Muscle of back (tissue), 11 donors: ENCODE data around the gene IL1RAPL1. TPM values are rescaled to one million over a fixed set of nuclear protein-coding genes. Genes with fewer than 3 reads are reported as not detected.
"Not testable (repeated sequence)": the region's sequence is repeated elsewhere in the genome, so short reads cannot be mapped to it uniquely, and the experiment has no call there.

Experiments
- DNase-seq, 3 donors: peaks; one replicate each; pipeline versions ENCODE4 v3.0.0 to v3.0.0-alpha.2; 2013
- polyA plus RNA-seq, 10 donors: library from polyadenylated mRNA; unstranded; fragments of 120-200 nt; gene quantifications; one replicate each; pipeline ENCODE4 v1.2.1, GENCODE V29; 2013; ENCODE audit not compliant: insufficient read length in 10 of 10

IL1RAPL1 gene
- polyA plus RNA-seq, 10 donors, result 0.65 to 1.5 (median 0.98) TPM

DNA sequence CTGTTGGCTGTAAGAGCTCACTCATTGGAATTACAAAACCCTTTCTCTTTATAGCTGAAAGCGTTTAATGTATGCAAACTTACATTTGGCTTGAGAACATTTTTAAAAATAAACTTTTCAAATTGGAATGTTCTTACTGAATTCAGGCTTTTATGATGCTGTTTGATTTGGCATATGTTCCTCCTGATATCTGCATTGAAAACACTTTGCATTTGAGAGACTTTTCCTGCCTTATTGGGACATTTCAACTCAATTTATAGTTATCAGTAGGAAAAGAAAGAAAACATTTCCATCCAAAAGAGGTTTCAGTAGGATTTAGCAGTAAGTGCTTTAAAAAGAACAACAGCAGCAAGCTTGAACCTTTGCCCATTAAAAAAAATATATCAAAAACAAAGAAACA is 520.0 kb downstream of the IL1RAPL1 start:
- peak in 1 of 3 donors; percentile 6 for DNase-seq

DNA sequence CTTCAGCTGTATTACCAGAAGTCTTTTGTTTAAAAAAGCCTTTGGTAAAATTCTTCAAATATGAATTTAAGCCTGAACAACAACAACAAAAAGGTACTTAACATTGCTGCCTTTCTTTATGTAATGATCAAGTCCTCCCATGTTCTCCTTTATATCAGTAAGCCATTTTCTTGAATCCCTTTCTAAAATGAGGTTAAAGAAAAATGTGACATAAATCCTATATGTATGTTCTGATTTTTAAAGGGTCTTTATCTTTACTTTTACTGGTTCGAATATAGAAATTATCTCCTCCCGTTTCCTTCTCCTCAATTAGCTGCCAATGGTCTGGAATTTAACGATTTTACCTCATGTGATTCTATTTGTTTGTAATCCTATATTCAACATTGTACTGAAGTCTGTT is 522.8 kb downstream of the IL1RAPL1 start:
- no peak for DNase-seq

DNA sequence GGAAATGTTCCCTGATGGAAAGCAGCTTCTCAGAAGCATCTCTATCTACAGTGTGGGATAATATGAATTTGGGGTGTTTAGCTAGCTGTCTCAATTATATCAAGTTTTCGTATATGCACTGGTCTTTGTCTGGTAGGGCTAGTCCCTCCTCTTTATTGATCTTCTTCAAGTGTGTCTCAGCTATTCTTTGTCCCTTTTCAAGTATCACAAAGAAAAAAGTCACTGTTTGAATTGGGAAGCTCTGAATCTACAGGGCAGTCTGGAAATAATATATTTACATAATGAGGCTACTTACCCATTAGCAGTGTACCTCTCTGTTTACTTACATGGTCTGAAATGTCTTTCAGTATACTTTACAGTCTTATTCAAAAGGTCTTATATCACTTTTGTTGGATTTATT is 526.0 kb downstream of the IL1RAPL1 start:
- no peak for DNase-seq

DNA sequence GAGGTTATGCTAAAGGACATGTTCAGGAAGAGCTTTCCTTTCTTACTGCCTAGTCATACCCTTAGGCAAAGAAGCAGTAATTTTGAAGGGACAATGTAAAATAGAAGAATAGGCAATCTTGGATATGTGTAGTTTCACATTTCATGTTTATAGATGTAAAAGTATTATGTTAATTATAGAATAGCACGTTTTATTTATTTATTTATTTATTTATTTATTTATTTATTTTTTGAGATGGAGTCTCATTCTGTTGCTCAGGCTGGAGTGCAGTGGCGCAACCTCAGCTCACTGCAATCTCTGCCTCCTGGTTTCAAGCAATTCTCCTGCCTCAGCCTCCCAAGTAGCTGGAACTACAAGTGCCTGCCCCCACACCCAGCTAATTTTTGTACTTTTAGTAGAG is 535.6 kb downstream of the IL1RAPL1 start:
- DNase-seq, result not testable (repeated sequence)

DNA sequence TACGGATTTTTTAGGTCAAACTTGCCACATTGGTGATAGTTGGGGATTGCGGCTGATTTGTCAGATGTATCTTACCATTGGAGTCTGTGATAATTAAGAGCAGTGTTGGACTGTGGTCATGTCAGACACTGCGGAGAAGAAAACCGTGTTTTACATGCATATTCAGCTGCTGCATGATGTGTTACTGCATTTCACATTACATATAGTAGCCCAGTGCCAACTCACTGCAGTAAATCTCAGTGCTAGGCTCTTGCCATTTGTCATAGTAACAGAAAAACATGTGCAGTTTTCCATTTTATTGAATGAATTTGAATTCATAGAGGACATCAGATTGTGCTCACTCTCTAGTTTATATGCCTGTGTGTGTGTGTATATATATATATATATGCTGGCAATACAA is 543.7 kb downstream of the IL1RAPL1 start:
- no peak for DNase-seq

DNA sequence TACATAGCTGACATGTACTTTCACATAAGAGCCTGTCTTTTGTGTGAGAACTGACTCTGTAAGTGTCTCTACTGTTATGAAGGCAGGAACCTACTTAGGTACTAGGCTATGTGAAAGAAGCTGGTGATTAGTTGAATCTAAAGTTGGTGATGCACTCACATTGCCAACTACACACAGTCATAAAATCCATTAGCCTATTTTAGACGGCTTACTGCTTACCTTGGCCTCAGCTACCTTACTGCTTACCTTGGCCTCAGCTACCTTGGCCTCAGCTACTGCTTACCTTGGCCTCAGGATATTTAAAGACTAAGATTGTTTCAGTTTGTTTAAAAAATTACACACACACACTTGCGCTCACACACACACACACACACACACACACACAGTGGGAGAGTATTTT is 549.7 kb downstream of the IL1RAPL1 start:
- no peak for DNase-seq

DNA sequence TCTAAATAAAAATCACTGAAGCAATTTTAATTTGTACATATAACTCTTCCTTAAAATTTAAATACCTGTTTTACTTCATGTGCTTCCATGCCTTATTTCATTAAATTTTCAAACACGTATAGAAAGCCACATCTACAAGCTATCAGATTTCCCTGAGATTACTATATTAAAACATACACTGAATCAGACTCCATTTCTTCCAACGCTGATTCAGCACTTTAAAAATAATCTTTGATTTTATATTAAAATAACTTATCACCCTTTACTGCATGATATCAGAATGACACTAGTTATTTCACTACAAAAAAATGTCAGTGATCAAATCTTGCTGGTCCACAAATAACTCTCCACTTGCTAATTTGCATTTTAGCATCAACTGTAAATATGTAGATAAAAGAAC is 550.8 kb downstream of the IL1RAPL1 start:
- no peak for DNase-seq

DNA sequence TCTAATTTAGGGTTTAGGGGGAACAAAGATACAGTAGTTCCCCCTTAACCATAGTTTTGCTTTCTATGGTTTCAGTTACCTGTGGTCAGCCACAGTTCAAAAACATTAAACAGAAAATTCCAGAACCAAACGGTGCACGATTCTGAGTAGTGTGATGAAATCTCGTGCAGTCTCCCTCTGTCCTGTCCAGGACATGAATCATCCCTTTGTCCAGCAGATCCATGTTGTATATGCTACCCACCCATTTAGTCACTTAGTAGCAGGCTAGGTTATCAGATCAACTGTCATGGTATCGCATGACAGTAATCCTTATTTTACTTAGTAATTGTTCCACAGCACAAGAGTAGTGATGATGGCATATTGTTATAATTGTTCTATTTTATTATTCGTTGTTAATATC is 556.1 kb downstream of the IL1RAPL1 start:
- no peak for DNase-seq

DNA sequence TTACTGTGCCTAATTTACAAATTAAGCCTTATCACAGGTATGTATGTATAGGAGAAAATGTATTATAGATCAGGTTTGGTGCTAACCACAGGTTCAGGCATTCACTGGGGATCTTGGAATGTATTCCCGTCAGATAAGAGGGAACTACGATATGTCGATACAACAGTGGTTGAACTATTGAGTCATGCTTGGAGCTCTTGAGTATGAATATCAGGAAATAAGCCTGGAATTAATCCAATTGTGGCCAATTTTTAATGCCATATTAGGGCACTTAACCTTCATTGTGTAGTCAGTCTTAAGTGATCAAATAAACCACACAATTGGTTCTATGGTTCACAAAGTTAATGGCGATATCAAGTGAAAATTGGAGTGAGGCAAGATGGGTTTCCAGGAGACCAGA is 556.5 kb downstream of the IL1RAPL1 start:
- no peak for DNase-seq

DNA sequence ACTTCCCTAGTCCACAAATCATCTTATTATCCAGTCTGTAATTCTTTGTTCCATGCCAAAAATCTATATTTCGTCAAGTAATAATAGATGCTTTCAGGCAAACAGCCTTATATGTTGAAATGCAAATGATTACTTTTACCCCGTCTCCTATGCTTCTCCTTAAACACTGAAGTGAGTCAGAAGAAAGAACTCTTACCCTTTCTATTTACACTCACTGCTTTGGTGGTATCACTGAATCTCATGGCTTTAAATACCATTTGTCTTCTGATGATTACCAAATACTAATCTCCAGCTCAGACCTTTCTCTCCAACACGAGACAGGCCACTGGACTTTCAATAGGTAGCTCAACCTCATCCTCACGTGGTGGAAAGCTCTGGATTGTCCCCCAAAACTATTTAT is 558.1 kb downstream of the IL1RAPL1 start:
- DNase-seq, result no peak

DNA sequence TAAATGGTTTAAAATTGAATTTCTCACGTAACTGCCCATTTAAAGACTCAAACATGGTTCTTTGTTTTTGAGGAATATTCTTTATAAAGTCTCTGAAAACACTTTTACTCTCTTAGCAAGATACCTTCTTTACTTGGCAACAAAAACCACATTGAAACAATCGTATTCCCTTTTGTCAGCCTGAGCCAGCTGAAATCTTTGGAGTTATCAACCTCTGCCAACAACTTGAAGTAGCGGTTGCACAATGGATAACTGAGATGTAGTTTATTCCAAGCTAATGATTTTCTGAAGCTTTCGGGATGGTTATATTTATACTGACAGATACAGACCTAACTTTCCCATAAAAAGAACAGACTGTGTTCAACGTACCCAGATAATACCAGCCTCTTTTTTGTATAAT is 561.3 kb downstream of the IL1RAPL1 start:
- peak in 2 of 3 donors; percentile 8 to 17 for DNase-seq

DNA sequence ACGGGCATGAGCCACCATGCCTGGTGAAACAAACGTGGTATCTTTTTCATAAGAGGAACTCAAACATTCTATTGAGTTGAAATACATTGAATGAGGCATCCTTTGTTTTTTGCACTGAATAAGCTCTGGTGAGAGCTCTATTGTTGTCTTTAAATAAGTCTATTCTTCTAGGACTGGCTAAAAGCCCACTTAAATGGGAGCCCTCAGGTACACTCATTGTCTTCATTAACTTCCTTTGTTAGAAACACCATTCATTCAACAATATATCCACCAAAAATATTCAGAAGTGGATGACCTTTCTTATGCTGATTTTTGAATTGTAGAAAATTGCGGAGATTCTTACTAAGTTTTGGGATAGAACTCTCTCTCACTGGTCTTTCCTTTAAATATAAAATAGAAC is 568.0 kb downstream of the IL1RAPL1 start:
- no peak for DNase-seq

DNA sequence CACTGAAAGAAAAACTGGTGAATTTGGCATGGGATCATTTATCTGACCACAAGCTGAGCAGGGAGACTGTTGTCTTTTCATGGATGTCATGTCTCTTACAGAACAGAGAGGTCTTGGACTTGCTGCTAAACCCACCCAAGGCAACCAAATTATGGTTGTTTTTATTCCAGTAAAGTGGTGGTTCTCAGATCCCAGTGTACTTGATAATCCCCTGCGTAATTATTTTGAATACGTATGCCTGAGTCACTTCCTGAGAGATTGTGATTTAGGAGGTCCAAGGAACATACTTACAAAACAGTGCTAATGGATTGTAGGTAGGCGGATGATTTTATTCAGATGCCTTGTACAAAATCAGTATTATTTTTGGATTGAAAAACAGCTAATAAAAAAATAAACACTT is 585.6 kb downstream of the IL1RAPL1 start:
- DNase-seq, result no peak

DNA sequence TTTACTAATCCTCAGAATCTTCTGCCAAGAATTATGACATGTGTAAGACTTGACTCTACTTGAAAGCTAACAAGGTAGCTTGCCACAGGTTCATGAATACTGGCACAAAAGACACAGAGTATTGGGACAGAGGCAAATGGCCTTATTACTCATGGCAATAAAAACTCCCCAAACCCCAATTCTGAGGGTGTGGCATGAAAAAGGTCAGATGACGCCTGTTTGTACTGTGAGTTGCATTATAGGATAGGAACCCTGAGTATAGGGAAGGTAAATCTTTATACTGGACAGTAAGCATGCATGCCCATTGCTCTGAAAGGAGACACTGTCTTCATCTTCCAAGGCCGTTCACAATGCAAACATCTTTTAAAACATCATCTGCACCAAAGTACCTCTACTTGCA is 600.0 kb downstream of the IL1RAPL1 start:
- DNase-seq, result no peak

DNA sequence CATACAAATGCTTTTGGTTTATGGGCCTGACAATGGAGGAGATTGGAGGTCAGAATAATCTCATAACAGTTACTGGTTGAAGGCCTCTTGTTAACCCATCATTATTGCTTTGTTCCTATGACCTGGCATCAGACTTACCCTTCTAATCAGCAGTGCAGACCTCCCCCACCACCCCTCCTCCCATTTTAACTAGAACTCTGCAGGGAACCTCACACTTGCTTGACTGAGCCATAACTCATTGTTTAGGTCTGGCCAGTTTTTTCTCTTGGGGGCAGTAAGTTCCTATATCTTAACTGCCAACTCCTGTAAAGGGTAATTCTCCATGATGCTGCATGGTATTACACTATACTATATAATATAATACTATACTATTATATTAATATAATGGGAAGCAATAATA is 609.3 kb downstream of the IL1RAPL1 start:
- no peak for DNase-seq

DNA sequence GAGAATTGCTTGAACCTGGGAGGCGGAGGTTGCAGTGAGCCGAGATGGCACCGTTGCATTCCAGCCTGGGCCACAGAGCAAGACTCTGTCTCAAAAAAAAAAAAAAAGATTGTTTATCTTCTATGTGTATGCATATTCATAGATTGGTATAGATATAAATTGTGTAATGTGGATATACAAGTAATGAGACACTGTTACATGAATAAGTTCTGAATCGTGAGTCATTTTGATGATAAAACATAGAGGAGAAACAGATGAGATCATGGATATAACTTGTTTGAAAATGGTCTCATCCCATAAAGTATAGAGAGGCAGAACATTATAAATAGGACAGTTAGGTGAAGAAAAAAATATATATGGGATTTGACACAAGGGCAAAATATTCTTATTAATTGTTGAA is 628.0 kb downstream of the IL1RAPL1 start:
- DNase-seq, result no peak

DNA sequence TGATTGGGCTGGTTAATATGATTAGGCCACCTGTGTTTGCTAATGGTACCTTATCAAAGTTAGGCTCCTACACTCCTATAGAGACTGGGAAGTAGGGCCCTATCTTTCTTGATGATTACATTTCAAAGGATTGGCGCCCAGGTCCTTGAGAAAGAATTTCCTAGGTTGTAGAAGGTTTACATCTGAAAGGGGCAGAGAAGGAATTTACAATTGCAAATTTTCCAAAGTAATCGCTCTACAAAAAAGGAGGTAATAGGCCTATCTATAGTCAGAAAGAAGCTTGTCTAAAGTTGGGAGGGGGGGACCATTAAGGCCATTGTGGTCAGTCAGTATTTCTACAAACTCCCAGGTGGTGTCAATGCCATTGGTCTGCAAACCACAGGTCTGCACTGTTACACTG is 638.4 kb downstream of the IL1RAPL1 start:
- DNase-seq, result no peak

DNA sequence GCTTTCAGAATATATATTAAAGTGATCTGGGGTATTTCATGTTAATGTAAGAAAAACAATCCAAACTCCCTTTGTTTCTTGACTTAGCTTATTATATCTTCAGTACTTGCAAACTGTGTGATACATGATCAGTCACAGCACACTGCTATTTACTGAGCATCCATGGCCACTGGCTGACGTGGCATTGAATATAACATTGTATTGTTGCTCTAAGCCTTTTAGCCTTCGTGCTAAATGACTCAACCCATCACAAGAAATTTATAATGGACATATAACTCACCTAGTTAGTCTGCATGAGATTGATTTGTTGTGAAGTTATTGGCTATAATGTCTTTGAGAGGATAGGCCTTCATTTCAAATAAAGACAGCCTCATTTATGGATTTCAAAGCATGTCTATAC is 642.6 kb downstream of the IL1RAPL1 start:
- no peak for DNase-seq

DNA sequence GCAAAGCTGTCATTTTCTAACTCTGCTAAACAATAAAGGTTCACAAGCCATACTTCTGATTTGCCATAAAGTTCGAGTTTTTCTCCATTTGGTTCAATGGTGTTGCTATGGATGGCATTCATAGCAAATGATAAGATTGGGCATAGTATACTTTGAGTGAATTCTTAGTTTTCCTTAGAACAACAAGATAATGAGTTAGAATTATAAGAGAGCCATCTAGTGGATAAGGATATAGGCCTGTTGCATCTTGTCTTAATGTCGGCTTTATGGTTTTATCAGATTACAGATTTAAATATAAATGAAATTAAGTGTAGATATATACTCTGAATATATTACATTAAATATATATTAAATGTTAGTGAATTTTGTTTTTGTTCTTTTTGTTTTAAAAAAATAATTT is 644.6 kb downstream of the IL1RAPL1 start:
- peak in 1 of 3 donors; percentile 13 for DNase-seq

DNA sequence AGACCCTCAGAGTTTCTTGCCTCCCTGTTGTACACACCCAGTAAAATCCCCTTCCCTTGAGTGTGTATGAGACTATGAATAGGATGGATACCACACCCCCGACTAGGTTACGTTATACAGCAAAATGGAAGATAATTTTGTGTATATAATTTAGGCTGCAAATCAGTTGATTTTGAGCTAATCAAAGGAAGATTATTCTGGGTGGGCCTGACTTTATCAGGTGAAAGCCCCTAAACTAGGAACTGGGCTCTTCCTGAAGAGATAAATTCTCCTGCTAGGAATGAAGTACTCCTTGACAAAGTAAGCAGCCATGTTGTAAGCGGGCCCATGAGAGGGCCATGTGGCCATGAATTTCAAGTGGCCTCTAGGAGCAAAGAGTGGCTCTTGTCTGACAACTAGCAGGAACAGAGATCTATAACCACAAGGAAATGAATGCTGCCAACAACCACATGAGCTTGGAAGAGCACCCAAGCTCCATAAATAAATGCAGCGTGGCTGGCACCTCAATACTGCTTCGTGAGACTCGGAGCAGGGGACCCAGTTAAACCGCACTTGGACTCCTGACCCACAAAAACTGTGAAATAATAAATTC is 646.4 kb downstream of the IL1RAPL1 start:
- no peak for DNase-seq

DNA sequence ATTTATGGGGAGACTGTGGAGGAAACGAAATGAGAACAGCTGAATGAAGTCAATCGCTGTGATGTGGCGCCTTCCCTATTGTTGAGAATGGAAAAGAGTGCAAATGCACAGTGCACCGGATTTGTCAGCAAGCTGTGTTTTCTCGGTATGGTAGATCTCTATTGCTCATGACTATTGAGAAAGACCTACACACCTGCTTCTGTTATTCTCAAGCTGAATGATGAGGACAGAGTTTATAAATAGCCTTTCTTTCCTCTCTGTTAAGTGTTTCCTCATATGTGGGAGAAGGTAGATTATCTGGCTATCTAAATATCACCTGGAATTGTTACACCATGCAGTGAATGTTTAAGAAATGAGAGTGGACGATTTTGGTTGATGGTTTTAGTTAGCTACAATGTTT is 650.7 kb downstream of the IL1RAPL1 start:
- DNase-seq, result no peak

DNA sequence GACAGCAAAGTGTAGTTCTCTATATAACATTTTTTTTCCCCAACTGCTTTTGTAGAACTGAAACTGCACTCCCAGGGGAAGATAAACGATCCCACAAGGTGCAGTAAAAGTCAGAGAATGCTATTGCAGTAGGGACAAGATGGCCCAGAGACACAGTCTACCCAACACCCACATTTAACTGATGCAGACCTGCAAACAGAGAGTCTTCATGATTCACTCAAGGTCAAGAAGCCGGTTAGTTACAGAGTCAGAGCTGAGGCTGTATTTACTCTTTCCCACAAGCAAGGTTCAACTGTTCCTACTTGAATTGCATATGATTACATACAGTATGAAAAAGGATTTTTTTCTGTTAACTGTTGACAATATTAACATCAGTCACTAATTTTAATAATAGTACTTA is 654.6 kb downstream of the IL1RAPL1 start:
- no peak for DNase-seq

DNA sequence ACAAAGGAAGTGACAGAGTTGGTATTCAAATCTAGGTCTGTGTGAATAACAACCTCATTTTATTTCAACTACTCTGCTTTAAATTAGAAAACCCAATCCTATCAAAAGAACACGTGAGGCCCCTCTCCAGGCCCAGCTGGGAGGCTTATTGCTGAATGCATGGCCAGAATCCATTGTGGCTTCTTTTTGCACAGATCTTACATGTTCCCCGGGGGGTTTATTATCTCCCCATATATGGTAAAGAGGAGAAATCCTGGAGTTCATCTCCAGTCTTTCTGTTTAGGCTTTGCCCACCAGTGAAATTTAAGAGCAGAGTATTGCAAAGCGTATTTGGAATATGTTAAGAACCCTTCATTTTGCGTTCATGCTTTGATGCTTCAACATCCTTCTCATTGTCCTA is 655.6 kb downstream of the IL1RAPL1 start:
- DNase-seq, result no peak

DNA sequence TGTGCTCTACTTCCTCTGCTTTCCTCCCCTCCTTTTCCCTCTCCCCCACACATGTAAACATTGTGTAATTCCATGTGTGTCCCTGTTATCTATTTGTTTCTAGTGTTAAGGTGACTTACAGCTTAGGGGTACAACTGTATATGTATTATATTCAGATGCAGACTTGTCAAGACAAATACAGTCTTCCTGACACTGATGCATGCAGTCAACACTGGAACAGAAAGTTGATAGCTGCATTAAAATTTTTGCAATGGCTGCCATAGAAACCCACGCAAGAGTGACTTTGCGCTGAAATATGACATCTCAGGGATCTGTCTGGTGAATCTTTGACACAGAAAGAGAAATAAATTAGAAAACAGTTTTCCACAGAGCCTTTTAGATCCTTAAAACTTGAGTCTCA is 656.7 kb downstream of the IL1RAPL1 start:
- no peak for DNase-seq

DNA sequence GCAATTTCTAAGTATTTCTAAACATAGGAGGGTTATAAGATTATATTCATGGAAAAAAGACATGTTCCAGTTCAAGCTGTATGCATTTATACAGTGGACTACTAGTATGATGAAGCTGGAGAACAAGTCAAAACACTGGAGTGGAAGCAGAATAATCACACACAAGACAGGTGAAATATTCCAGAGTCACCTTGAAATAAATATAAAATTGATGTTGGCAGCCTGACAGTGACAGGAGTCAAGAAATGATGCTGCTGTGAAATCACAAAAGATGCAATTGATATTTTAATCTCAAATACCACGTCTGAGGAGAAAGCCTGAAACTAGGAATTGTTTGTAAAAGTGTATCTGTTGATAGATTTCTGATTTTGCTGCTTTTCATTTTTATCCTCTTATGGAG is 667.3 kb downstream of the IL1RAPL1 start:
- DNase-seq, result no peak
